GM12892 (cell line): ENCODE data around the gene MXD4.

Experiments
- POLR2A ChIP-seq: IDR thresholded peaks from 2 replicates; pipeline ENCODE4 v1.6.1; 2011; ENCODE audit warnings: low read depth, low read length, control low read depth
- POLR2AphosphoS5 ChIP-seq: IDR thresholded peaks from 2 replicates; pipeline ENCODE4 v1.6.1; 2011; ENCODE audit warnings: low read depth, low read length, control low read depth
- TAF1 ChIP-seq: IDR thresholded peaks from 2 replicates; pipeline ENCODE4 v1.6.1; 2011; ENCODE audit warnings: low read depth, mild to moderate bottlenecking, control low read depth, low read length, borderline replicate concordance

- TF ChIP-seq TAF1 (no peak), POLR2A (no peak), POLR2AphosphoS5 (no peak)
Measured at GRCh38 chr4:2292646-2293108, 30.8 kb upstream of the MXD4 start.
